Frontal cortex (tissue), 4 donors: ENCODE results near the gene HBA2. TPM values are rescaled to one million over a fixed set of nuclear protein-coding genes. Genes with fewer than 3 reads are reported as not detected.
A peak's percentile ranks its signal among the peaks of the same experiment; 100 is the strongest.
"Not testable (repeated sequence)": the region's sequence is repeated elsewhere in the genome, so short reads cannot be mapped to it uniquely, and the experiment has no call there.

Experiments used
- DNase-seq, 2 donors: peaks; one replicate each; pipeline ENCODE4 v3.0.0; 2012; ENCODE audit warnings: low spot score in 2 of 2
- FAIRE-seq: peaks from 2 replicates; lab custom pipeline; 2012; peaks lifted over from hg19 to GRCh38; lab: Jason Lieb, UNC
- total RNA-seq: library from RNA; depleted of rRNA; stranded (reverse); fragments of >200 nt; gene quantifications from one replicate; pipeline ENCODE4 v1.2.3, GENCODE V29; 2014
- donor health status: control.
- donor health status: control.
- donor health status: control.

Gene HBA2
- 823 TPM for total RNA-seq

- FAIRE-seq, DNase-seq: not testable (repeated sequence)
These were observed at the start of gene HBA2 for GRCh38 chr16:172374-172941. HBA2 (plus strand) TSS chr16:172876; CDS start chr16:172913, 37 bp downstream.

GRCh38 chr16:123558-124350, 48.9 kb upstream of the HBA2 start:
- not testable (repeated sequence) for FAIRE-seq, DNase-seq

GRCh38 chr16:125011-125410, 47.7 kb upstream of the HBA2 start:
- FAIRE-seq: no peak
- DNase-seq: no peak

- DNase-seq: no peak
- no peak for FAIRE-seq
These were observed 43.6 kb upstream of the HBA2 start for GRCh38 chr16:129075-129474.

GRCh38 chr16:130533-131173, 42.0 kb upstream of the HBA2 start:
- FAIRE-seq: no peak
- no peak for DNase-seq

GRCh38 chr16:132120-132519, 40.6 kb upstream of the HBA2 start:
- FAIRE-seq (no peak), DNase-seq (no peak)

GRCh38 chr16:133716-134115, 39.0 kb upstream of the HBA2 start:
- FAIRE-seq (no peak), DNase-seq (no peak)

GRCh38 chr16:138049-138417, 34.6 kb upstream of the HBA2 start:
- FAIRE-seq: no peak

GRCh38 chr16:140175-140857, 32.4 kb upstream of the HBA2 start:
- FAIRE-seq (no peak), DNase-seq (no peak)

More at GRCh38 chr16:138049-138417, 34.6 kb upstream of the HBA2 start:
- peak in 1 of 2 donors; percentile 37 for DNase-seq

GRCh38 chr16:142405-142967, 30.2 kb upstream of the HBA2 start:
- DNase-seq (no peak), FAIRE-seq (no peak)

GRCh38 chr16:143047-143446, 29.6 kb upstream of the HBA2 start:
- DNase-seq (no peak), FAIRE-seq (no peak)

GRCh38 chr16:143456-143855, 29.2 kb upstream of the HBA2 start:
- DNase-seq: no peak
- no peak for FAIRE-seq

GRCh38 chr16:144797-145252, 27.9 kb upstream of the HBA2 start:
- FAIRE-seq (no peak), DNase-seq (no peak)

- no peak for DNase-seq
- FAIRE-seq: no peak
These were observed 26.0 kb upstream of the HBA2 start for GRCh38 chr16:146646-147045.

- no peak for DNase-seq
- no peak for FAIRE-seq
These were observed 23.5 kb upstream of the HBA2 start for GRCh38 chr16:149024-149660.

GRCh38 chr16:152141-153128, 20.2 kb upstream of the HBA2 start, which contains the start of gene HBZ:
HBZ (plus strand) TSS chr16:152644; CDS start chr16:152910, 266 bp downstream.
- FAIRE-seq (no peak), DNase-seq (no peak)

GRCh38 chr16:153129-153521, 19.6 kb upstream of the HBA2 start:
- not testable (repeated sequence) for FAIRE-seq, DNase-seq

- FAIRE-seq: not testable (repeated sequence)
These were observed 19.0 kb upstream of the HBA2 start for GRCh38 chr16:153550-154216.

More at GRCh38 chr16:153550-154216, 19.0 kb upstream of the HBA2 start:
- DNase-seq: not testable (repeated sequence)
